ENCODE measurements around the gene ATRIP. TPM values are rescaled to one million over a fixed set of nuclear protein-coding genes. Genes with fewer than 3 reads are reported as not detected.

The ATRIP gene
- 1 to 10 TPM; 4.8 to 8.9 (median 7.1) TPM for total RNA-seq

GRCh38 chr3:48446425-48447193 lies at the start of gene ATRIP:
Gene ATRIP, plus strand, starts transcription at chr3:48446737. Its CDS starts 109 bp downstream, at chr3:48446846.
- no CpG with 5 or more reads among the region's 91 CpGs for WGBS, 2 donors
- H3K36me3 ChIP-seq, result peaks cover 0 to 45% (median 11%) of the 10 kb centered on the region in 3 donors
- H3K9me3 ChIP-seq, result no peaks in the 10 kb centered on the region
- peaks cover 21 to 42% (median 25%) of the 10 kb centered on the region in 3 donors for H3K4me1 ChIP-seq
- peak within 1 kb of the TSS; percentile 67 to 98 (median 91) for H3K4me3 ChIP-seq
- peak within 1 kb of the TSS; percentile 84 to 98 (median 98) for H3K27ac ChIP-seq
- intact Hi-C loops (cut with DNase I), result no loop called here
- peak; percentile 43 for DNase-seq
- no peaks in the 10 kb centered on the region for H3K27me3 ChIP-seq
- TF ChIP-seq POLR2A (IDR thresholded peaks at IDR 0.05) (peak in 3 of 4 donors; percentile 35 to 97 (median 95)), CTCF (IDR thresholded peaks at IDR 0.05) (peak in 3 of 6 experiments; percentile 10 to 31 (median 25))

- Histone ChIP-seq H3K4me1 (peaks cover 13 to 42% (median 21%) of the 10 kb centered on the region in 3 donors), H3K9me3 (no peaks in the 10 kb centered on the region), H3K4me3 (no peak overlapping the region), H3K27ac (no peak overlapping the region), H3K27me3 (peaks cover 0 to 8% (median 0%) of the 10 kb centered on the region in 4 donors), H3K36me3 (peaks cover 0 to 5% (median 0%) of the 10 kb centered on the region in 3 donors)
- intact Hi-C loops (cut with DNase I), result loop anchor here (2.0 kb wide), 1 partner anchor 39 kb away; no protein-coding TSS in a partner anchor
- TF ChIP-seq POLR2A (IDR thresholded peaks at IDR 0.05), result no peak
- no peak for TF ChIP-seq CTCF (IDR thresholded peaks at IDR 0.05)
- 53 to 72% methylated on average over 2 to 6 of the region's 9 CpGs for WGBS, 2 donors
- DNase-seq, result no peak
Measured at GRCh38 chr3:48397767-48398681, 48.5 kb upstream of the ATRIP start.

- intact Hi-C loops (cut with DNase I), result loop anchor here (2.0 kb wide), 1 partner anchor 38 kb away; no protein-coding TSS in a partner anchor
- no peak for TF ChIP-seq POLR2A (IDR thresholded peaks at IDR 0.05)
- TF ChIP-seq CTCF (IDR thresholded peaks at IDR 0.05), result no peak
- H3K36me3 ChIP-seq, result peaks cover 0 to 13% (median 0%) of the 10 kb centered on the region in 3 donors
- H3K27me3 ChIP-seq, result no peaks in the 10 kb centered on the region
- H3K9me3 ChIP-seq, result no peaks in the 10 kb centered on the region
- 53 to 65% methylated on average over 4 to 7 of the region's 11 CpGs for WGBS, 2 donors
- H3K4me1 ChIP-seq, result peaks cover 13 to 50% (median 21%) of the 10 kb centered on the region in 3 donors
- no peak overlapping the region for H3K4me3 ChIP-seq
- no peak for DNase-seq
- peak overlapping the region in 3 of 4 donors; percentile 0 to 86 (median 81) for H3K27ac ChIP-seq
Measured at GRCh38 chr3:48398701-48399386, 47.7 kb upstream of the ATRIP start.

GRCh38 chr3:48399387-48400172 lies 47.0 kb upstream of the ATRIP start:
- Histone ChIP-seq H3K36me3 (peaks cover 0 to 20% (median 0%) of the 10 kb centered on the region in 3 donors), H3K4me3 (no peak overlapping the region), H3K4me1 (peaks cover 13 to 57% (median 21%) of the 10 kb centered on the region in 3 donors), H3K27ac (peak overlapping the region in 3 of 4 donors; percentile 0 to 86 (median 81)), H3K27me3 (no peaks in the 10 kb centered on the region), H3K9me3 (no peaks in the 10 kb centered on the region)
- DNase-seq, result no peak
- no peak for TF ChIP-seq POLR2A (IDR thresholded peaks at IDR 0.05)
- intact Hi-C loops (cut with DNase I), result loop anchor here (2.0 kb wide), 1 partner anchor 37 kb away; no protein-coding TSS in a partner anchor
- 20 to 69% methylated on average over 3 to 4 of the region's 4 CpGs for WGBS, 2 donors
